ENCODE data around the gene IL13.
"Not testable (repeated sequence)": the region's sequence is repeated elsewhere in the genome, so short reads cannot be mapped to it uniquely, and the experiment has no call there.

Gene IL13

GRCh38 chr5:132657676-132658380 is at the start of gene IL13:
IL13 (plus strand) TSS chr5:132658173; CDS start chr5:132658187, 14 bp downstream.
- peak; percentile 53 for DNase-seq

DNA sequence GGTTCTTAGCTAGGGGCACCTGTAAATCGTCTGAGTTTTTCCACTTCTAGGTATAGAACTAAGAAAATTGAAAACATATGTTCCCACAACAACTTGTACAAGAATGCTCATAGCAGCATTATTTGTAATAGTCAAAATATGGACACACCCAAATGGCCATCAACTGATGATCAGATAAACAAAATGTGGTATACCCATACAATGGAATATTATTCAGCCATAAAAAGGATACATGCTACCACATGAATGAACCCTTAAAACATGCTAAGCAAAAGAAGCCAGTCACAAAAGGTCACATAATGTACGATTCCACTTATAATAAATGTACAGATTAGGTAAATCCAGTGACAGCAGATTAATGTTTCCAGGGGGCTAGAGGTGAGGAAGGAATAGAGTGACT is 46.0 kb upstream of the IL13 start:
- DNase-seq, result no peak

GRCh38 chr5:132612846-132613245 is 45.1 kb upstream of the IL13 start:
- DNase-seq, result no peak

- no peak for DNase-seq
Observed at GRCh38 chr5:132621699-132622098, 36.3 kb upstream of the IL13 start.

DNA sequence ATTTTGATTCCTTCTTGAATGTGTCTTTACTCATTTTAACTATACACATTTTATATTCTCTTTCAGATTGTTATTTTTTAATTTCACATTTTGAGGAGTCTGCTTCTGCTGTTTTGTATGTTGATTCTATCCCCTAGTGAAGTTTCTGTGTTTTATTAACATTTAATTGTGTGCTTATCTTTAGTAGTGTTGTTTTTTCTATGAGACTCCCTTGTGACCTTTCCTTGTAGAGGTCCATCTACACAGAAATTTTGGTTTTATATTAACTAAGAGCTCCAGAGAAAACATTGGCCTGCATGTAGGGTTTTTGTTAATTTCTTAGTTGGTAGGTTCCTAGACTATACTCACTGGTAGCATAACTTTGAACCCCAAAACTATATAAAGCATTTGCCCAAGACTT is 35.4 kb upstream of the IL13 start:
- DNase-seq, result no peak

- DNase-seq, result no peak
Observed at GRCh38 chr5:132627470-132627869, 30.5 kb upstream of the IL13 start.

DNA sequence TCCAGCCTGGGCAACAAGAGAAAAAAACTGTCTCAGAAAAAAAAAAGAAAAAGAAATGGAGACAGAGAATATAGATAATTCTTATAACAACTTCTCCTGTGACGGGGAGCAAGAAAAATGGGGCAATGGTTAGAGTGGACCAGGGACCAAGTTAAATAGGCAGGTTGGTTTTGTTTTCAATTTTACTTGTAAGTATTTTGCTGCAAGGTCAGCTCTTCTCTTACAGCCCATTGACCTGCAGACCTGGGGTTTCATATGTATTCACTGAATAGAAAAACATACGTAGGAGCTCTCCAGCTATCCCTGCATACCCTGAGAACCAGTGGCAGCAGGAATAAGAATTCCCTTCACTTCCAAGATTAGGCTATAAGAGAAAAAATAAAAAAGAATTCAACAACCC is 29.2 kb upstream of the IL13 start:
- DNase-seq, result no peak

- no peak for DNase-seq
Observed at GRCh38 chr5:132629230-132629944, 28.6 kb upstream of the IL13 start.

DNA sequence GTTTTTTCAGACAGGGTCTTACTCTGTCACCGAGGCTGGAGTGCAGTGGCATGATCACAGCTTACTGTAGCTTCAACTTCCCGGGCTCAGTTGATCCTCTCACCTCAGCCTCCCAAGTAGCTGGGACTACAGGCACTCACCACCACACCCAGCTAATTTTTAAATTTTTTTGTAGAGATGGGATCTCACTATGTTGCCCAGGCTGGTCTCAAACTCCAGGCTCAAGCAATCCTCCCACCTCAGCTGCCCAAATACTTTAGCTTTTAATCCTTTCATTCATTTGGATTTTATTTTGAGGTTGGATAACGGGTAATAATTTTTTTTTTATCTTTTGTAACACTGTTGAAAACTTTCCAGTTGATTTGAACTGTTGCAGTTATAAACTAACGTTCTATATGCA is 24.4 kb upstream of the IL13 start:
- DNase-seq, result not testable (repeated sequence)

GRCh38 chr5:132635873-132636272 is 22.1 kb upstream of the IL13 start:
- DNase-seq, result no peak

- DNase-seq, result no peak
Observed at GRCh38 chr5:132637241-132637640, 20.7 kb upstream of the IL13 start.

DNA sequence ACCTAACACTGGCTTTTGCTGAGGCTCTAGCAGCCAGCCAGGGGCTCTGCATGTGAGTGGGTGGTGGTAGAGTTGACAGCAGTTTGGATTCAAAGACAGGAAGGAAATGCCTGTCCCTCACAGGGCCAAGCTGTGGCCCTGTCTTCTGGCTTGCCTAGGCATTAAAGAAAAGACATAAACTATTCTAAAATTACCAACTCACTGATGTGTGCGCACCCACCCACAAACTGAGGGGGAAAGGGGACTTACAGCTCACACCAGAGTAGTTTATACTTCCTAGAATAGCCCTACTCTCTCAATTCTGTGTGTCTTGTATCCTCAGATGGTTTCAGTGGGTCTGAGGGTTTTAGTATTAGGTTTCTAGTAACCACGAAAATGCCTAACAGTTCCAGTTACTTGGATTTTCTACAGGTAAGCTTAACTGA is 18.3 kb upstream of the IL13 start:
- DNase-seq, result no peak

DNA sequence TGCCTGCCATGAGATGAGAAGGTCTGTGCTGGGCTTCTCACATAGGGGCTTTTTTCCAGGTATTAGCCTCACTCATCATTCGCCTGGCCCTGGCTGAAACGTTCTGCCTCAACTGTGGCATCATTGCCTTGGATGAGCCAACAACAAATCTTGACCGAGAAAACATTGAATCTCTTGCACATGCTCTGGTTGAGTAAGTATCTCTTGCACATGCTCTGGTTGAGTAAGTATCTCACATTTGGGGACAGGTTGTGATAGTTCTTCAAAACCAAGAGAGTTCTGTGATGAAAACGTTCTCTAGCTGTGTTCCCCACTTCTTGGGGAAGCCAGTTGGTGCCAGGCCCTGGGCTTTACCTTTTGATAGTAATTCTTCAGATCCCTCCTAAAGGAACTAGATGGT is 17.4 kb upstream of the IL13 start:
- DNase-seq, result no peak

DNA sequence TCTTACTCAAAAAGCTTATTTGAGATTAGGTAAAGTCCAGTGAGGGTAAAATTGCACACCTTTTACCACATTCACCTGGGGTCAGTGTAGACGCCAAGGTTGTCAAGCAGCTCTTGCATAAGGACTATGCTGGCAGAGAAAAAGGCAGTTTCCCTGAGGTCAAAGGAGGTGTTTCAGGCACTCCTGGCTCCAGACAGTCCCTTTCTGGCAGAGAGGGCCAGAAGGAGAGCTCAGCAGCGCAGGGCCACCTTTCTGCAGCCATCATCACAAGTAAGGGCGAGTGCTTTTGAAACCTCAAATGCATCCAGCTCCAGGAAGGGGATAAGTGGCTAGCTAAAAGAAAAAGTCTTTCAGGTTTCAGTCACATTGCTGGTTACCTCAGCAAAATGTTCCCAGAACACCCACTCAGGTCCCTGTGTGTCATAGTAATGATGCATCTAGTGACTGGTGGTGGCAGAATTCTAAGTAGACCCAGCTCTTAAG is 16.7 kb upstream of the IL13 start:
- DNase-seq, result no peak

DNA sequence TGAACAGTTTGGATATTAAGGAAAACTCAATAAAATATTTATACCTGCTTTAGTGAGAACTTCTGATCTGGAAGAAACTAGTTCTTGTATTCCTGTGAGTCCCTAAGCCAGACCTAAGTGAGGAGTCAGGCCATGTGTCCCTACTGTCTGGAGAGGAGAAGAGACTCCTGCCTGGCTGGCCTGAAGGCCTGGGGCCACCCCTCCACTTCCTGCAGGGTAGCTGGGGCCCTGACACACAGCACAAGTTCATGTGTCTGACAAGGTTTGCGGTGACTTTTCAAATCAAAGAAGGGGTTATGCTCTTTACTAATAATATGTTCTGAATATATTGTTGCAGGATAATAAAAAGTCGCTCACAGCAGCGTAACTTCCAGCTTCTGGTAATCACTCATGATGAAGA is 16.1 kb upstream of the IL13 start:
- DNase-seq, result no peak

- no peak for DNase-seq
Observed at GRCh38 chr5:132644177-132644576, 13.8 kb upstream of the IL13 start.

DNA sequence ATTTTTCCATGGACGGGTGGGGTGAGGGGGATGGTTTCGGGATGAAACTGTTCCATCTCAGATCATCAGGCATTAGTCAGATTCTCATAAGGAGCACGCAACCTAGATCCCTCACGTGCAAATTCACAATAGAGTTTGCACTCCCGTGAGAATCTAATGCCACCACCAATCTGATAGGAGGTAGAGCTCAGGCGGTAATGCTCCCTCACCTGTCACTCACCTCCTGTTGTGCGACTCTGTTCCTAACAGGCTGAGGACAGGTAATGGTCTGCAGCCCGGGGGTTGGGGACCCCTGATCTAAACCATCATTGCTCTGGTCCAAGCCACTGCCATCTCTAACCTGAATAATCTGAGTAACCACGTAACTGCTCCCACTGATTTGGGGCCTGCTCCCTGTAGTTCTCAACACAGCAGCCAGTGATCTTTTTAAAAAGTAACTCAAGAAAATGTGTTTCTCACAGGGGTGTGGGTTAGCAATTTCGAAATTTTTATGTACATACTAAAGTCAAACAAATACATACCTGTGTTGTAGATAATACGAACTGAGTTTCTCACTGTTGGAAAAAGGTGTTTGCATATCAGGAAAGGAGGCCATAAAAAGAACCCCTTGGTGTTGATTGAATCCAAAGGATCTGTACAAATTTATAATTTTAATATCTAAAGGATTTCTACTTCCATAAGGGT is 11.2 kb upstream of the IL13 start:
- no peak for DNase-seq

DNA sequence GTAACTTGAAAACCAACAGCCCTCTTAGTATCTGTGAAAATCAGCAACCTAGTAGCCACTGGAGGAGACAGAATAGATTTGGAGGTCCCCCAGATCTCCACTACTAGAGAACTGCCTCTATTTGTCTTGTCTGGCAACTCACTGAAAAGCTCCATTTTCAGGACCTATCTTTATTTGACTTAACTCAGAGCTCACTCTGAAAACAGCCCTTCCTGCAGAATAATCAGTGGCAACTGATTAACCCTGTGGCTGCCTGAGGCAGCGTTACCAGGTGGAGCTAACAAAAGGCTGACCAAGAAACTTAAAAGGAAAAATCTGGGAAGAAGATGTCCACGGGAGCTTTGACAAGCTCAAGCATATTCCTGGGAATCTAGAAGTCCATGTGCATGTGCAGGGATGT is 10.5 kb upstream of the IL13 start:
- no peak for DNase-seq

- no peak for DNase-seq
Observed at GRCh38 chr5:132648355-132648754, 9.6 kb upstream of the IL13 start.

GRCh38 chr5:132651838-132652469 is 6.0 kb upstream of the IL13 start:
- no peak for DNase-seq

DNA sequence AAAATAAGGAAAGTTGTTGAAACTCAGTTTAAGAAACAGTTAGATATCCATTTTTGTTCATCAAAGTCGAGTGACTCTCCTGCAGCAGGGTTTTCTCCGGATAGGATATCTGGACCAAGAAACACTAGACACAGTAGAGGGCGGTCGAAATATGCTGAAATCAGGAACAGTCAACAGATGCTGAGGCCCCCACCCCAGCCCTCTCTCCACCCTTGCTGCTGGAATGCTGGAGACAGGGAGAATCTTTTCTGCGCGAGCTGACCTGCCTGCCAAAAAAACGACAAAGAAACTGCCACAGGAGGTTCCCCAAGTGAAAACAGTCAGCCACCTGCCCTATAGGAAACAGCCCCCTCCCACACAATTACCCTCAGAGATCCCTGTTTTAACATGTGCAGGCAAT is 4.3 kb upstream of the IL13 start:
- DNase-seq, result no peak

DNA sequence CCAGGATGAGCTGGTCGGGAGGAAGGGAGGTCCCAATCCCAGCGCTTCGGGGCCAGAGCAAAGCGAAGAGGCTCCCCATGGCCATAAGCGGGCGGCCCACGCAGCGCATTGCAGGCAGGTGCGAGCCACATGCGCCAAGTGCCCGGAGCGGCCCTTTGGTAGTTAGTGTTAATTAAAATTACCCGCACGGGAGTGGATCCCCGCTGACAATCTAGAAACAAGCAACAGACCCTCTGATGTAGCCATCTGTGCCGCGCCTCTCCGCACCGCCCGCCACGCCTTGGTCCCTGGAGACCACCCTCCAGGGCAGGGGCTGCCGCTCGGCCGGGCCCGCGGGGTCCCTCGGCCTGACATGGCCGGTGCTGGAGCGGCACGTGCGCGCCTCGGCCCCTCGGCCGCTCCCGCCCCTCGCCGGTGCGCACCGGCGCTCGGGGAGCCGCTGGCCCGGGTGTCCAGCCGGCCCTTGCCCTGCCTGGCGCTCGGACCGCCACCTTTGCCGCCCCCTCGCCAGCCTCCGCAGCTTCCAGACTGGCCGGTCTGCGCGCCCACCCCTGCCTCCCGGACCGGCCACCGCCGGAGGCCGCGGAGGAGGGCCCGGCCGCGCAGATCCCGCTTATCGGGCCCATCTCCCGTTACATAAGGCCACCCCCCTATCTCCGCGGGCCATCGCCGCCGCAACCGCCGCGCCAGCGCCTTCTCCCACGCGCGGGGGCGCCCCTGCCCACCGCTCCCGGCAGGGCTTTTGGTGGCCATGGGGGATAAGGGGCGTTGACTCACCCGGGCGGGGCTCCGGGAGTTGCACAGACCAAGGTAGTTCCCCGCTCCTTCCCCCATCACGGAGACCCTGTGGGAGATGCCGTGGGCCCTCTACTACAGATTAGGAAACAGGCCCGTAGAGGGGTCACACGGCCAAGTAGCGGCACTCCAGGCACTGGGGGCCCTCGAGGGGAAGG is 1.9 kb upstream of the IL13 start:
- DNase-seq, result peak; percentile 77

Data from activated CD8-positive, alpha-beta memory T cell treated with anti-CD3 and anti-CD28 coated beads for 24 hours (primary cell).